HG03520 (cell line): Measurements from ENCODE around the gene GRID2IP.

Experiments
- ATAC-seq: cut with Tn5 transposase; IDR thresholded peaks from one replicate; pipeline ENCODE4 v1.9.1; 2021; ENCODE audit warnings: mild to moderate bottlenecking, moderate library complexity; ENCODE audit not compliant: unreplicated experiment

GRID2IP gene

DNA sequence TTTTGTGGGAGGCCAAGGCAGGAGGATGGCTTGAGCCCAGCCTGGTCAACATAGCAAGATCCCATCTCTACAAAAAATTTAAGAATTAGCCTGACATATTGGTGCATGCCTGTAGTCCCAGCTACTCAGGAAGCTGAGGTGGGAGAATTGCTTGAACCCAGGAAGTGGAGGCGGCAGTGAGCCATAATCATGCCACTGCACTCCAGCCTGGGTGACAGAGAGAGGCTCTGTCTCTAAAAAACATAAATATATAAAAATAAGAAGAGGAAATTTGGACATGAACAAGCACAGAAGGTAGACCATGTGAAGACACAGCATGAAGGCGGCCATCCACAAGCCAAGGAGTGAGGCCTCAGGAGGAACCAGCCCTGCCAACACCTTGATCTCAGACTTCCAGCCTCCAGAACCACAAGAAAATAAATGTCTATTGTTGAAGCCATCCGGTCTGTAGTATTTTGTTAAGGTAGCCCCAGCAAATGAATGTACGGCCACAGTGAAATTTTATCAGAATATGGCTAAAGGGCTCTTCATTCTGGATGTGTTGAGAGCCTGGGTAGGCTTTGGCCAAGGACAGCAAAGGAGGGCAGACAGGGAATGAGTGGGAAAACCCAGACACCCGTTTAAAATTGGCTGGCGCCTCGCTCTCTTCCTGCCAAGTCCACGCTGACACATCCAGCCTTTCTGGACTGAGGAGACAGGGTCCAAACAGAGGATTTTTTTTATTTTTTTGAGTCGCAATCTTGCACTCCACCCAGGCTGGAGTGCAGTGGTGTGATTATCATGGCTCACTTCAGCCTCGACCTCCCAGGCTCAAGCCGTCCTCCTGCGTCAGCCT, 12.9 kb upstream of the GRID2IP start:
- ATAC-seq: no peak

DNA sequence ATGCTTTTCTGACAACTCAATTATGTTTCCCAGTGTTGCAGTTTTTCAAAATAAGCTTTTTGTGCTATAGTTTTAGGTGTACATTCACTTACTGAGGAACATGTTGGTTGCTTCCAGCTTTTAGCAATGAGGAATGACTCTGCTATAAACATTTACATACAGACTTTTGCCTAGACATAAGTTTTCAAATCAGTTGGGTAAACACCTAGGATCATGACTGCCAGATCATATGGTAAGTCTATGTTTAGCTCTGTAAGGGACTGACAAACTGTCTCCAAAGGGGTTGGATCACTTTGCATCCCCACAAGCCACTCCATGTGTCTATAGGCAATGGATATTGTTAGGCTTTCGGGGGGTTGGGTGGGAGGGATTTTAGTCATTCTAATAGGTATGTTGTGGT, 10.8 kb upstream of the GRID2IP start:
- no peak for ATAC-seq

DNA sequence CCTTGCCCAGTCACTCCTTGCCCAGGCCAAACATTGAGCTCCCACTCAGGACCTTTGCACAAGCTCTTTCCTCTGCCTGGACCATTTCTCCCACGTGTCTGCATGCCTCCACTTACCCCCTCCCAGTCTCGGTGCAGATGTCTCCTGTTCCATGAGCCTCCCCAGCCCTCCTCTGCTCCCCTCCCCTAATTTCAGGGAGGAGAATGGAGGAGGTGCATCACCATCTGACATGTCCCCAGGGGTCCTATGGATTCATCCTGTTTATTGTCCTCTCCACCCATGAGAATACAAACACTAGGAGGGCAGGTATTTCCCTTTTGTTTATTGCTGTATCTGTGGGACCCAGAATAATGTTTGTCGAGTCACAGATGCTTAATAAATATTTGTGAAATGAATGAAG, 8.6 kb upstream of the GRID2IP start:
- ATAC-seq: no peak

DNA sequence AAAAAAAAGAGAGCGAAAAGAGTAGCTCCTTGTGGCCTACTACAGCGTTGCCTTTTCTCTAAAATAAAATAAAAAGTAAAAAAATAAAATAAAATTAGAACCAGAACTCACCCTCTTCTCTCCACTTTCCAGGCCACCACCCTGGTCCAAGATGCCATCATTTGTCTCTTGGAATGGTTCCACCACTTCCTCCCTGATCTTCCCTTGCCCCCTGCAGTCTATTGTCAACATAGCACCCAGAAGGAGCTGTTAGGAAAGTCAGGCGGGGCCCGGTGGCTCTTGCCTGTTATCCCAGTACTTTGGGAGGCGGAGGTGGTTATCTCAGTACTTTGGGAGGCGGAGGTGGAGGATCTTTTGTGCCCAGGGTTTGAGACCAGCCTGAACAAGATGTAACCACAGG, 7.6 kb upstream of the GRID2IP start:
- ATAC-seq: no peak

DNA sequence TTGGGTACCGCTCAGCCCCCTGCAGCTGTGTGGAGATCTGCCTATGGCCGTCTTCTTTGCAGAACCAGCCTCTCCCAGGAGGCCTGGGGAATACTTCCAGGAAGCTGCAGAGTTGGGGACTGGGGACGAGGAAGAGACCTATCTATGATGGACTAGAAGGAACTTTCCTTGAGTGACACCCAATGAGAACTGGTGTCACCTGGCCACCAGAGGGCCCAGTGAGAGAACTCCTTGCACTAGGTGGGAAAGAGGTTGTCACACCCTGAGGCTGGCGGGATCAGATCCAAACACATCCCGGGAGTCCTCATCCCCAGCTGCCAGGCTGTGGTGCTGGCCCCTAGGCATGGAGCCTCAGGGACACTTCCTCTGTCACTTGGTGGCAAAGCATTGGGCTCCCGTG, 4.9 kb upstream of the GRID2IP start:
- no peak for ATAC-seq

DNA sequence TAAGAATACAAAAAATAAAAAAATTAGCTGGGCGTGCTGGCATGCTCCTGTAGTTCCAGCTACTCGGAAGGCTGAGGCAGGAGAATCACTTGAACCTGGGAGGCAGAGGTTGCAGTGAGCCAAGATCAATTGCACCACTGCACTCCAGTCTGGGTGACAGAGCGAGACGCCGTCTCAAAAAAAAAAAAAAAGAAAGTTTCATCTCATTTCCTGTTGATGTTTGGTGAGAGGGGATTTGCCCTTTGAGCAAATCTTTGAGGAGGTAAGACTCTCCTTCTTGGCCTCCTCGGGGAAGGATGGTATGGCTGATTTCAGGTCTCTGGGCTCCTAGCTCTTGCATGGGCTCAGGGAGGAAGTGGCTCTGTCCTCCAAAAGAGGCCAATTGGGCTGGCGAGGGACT, 3.6 kb upstream of the GRID2IP start:
- ATAC-seq: no peak

DNA sequence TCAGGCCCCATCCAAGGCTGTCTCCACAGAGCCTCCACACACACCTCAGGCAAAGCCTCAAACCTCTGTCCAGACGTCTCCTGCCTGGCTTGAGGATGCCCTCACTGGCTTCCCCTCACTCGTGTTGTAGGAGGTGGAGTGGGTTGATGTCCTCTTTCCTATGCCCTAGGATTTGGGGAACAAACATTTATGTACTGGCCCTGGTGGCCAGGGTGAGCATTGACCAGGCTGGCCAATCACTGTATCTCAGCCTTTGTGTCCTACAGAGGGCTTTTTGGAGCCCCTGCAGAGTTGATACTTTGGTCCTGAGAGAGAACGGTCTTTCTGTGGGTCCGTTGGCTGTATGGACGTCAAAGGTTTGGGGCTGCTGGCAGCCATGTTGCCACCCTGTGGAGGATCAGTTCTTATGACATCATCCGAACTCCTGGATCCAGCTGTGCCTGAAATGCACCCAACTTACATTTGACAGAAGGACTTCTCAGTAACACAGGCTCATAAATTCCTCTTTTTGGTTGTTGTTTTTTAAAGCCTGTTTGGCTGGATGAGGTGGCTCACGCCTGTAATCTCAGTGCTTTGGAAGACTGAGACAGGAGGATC, 2.3 kb upstream of the GRID2IP start:
- ATAC-seq: no peak

DNA sequence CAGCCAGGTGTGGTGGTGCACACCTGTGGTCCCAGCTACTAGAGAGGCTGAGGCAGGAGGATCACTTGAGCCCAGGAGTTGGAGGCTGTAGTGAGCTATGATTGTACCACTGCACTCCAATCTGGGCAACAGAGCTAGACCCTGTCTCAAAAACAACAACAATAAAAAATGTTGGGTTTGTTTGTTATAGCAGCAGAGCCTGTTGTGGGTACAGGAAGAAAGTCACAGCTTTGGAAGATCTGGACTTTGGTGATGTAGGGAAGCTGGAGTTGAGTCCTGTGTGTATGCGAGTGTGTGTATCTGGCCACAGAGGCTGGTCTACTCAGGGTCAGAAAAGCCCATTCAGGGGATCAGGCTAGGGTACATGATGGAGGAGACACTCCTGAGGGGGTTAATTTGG, 3.9 kb downstream of the GRID2IP start:
- ATAC-seq: no peak

DNA sequence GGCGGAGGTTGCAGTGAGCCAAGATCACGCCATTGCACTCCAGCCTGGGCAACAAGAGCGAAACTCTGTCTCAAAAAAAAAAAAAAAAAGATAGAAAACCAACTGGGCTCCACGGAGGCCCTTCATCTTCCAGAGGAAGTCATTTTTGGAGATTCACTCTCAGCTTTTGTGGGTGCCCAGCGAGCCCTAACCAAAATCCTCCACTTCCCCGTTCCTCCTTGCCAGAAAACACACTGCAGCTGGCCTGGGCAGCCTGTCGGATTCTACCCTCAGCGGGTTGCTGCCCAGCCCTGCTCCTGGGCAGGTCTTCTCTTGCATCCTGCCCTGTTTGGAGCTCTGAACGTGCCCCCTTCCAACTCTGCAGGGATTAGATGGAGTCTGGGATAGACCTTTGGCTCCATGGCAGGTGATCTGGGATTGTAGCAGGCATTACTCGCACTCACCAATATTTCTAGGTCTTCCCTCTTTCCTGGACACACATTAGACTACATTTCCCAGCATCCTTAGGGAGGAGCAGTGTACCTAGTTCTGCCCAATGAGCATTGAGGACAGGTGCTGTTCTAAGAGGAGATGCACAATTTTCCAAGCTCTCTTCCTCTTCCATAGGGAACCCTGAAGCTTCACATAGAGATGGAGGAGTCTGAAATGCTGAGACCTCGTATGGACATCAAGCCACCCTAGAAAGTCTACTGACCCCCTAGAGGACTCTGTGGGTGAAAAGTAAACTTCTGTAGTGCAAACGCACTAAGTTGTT, 4.6 kb downstream of the GRID2IP start:
- no peak for ATAC-seq

DNA sequence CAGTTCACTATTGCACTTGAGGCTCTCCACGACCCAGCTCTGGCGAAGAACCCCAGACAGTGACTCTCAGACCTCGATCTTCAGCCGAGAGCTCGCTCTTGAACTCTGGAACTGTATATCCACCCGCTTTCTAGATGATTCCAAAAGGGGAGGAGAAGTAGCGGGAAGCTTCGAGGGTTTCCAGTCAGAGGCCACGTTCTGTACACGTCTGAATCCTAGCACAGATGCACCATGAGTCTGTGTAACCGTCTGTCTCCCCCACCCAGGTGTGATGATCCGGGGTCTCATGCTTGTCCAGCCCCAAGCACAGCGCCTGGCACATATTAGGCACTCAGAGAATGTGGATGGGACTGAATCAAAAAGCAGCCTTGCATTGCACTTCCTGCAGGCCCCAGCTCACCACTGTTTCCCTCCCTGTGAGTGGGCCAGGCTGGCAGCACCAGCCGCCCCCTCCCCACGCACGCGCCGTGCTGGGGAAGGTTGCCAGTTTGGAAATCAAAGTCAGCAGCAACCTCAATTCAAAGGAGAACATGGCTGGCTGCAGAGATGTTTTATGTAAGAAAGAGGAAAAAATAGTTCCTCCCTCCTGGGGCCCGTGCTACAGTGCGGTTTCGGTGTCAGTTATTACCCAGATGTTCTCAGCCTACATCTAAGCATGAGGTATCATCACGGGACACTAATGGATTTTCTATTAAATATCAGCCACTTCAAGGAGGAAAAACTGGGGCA, 5.7 kb downstream of the GRID2IP start:
- ATAC-seq: no peak

DNA sequence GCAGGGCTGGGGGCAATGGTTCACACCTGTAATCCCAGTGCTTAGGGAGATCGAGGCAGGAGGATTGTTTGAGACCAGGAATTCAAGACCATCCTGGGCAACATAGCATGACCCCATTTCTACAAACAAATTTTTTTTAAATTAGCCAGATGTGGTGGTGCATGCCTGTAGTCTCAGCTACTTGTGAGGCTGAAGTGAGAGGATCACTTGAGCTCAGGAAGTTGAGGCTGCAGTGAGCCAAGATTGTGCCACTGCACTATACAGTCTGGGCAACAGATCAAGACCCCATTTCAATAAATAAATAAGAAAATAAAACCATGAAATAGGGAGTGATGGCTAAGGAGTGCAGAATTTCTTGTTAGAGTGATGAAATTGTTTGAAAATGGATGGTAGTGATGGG, 8.9 kb downstream of the GRID2IP start:
- no peak for ATAC-seq

DNA sequence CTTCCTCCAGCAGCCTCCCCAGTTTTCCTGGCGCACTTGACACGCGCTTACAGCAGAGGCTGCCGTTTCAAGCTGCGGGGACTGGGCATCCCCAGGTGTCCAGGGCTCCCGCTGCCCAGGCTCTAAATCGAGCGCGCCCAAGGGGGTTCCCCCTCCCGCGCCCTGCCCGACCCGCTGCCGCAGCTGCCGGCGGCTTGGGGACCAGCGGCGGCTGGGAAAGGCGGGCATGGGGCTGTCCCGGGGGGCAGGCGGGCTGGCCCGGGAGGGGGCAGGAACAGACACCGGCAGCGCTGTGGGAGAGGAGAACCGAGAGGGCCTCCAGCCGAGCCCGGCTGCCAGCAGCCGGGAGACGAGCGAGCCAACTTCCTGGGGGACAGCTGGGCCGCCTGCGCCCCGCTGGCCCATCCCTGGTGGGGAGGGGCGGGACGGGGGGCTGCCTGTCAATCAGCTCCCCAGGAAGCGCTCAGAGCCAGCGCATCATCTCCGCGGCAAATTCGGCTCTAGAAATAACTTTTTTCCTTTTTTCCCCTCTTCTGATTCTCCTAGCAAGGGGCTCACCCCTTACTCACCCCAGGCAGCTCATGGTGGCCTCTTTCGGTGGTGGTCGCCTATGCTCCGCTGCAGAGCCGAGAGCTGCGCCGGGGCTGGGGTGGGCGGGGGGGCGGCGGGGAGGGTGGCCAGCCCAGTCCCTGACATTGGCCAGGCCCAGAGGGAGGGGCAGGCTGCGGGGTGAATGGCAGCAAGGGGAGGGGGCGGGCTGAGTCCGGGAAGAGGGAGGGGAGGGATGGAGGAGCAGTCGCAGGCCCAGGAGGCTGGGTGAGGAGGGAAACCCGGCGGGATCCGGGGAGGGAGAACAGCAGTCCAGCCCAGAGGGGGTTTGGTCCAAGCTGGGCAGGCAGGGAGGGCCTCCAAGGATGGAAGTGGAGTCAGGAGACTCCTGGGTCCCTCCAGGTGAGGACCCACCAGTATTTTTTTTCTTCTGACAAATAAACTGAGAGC, 14.7 kb downstream of the GRID2IP start:
- no peak for ATAC-seq

DNA sequence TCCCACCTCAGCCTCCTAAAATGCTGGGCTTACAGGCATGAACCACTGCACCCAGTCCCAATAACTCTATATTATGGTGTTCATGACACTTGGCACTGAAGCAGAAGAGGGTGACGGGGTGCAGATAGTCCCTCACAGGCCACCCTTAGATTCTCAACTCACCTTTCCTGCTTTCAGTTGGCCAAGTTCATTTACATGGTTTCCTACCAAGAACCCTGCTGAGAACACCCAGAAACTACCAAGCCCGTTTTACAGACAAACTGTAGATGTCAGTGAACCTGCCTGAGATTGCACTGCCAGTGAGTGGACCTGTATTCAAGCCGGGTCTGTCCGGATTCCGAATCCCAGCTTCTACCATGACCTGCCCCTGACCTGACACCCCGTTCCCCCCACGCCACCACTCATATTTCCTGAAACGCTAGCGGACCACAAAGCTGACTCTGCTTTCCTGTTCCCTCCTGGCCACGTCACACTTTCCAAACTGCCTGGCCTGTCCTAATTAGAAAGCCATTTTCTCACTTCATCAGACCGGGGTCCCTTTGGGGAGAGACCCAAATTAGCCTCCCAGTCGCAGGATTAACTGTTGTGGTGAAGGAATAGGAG, 17.3 kb downstream of the GRID2IP start:
- ATAC-seq: no peak

DNA sequence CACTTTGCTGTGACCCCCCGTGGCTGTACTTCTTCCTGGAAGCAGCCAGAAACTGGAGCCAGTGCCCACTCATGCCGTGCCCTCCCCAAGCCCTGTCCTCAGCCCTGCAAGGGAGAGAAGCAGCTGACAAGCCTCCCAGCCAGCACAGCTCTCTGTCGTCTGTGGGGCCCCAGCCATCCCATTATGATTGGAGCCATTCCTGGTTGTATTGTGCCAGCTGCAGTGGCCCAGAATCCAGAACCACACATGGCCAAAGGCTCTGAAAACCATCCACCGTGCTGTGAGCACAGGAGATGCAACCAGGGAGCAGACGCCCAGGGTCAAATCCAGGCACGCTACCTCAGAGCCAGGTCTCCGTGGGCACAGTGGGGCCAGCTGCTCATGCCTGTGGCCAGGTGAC, 18.7 kb downstream of the GRID2IP start:
- ATAC-seq: no peak

DNA sequence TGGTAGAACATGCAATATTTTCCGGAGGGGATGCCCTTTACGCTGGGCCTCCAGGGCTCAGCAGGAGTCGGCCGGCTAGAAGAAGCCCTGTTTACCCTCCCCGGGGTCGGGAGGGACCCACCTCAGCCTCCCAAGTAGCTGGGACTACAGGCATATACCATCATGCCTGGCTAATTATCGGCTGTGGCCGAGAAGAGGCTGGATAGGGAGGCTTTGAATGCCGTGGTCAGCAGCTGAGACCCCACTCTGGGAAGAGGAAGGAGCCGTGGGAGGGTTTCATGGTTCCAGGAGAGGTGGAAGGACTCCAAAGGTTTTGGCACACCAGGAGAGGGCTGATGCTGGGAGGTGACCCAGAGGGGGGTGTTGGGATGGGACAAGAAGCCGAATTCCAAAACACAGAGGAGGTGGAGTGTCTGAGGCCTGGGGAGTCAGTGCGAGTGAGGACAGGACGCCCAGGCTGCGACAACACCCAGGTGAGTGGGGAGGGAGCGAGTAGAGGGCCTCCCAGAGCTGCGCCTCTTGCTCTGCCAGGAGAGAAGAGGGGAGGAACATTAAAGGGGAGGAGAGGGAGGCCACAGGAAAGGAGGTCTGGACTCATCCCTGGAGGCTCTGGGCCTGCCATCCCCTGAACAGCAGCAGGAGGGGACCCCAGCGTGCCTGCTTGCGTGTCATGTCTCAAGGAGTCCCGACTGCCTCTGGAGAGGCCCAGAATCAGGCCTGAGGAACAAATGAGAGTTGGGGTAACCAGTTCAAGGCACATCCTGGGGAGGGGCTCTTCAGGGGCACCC, 19.6 kb downstream of the GRID2IP start:
- ATAC-seq: no peak

DNA sequence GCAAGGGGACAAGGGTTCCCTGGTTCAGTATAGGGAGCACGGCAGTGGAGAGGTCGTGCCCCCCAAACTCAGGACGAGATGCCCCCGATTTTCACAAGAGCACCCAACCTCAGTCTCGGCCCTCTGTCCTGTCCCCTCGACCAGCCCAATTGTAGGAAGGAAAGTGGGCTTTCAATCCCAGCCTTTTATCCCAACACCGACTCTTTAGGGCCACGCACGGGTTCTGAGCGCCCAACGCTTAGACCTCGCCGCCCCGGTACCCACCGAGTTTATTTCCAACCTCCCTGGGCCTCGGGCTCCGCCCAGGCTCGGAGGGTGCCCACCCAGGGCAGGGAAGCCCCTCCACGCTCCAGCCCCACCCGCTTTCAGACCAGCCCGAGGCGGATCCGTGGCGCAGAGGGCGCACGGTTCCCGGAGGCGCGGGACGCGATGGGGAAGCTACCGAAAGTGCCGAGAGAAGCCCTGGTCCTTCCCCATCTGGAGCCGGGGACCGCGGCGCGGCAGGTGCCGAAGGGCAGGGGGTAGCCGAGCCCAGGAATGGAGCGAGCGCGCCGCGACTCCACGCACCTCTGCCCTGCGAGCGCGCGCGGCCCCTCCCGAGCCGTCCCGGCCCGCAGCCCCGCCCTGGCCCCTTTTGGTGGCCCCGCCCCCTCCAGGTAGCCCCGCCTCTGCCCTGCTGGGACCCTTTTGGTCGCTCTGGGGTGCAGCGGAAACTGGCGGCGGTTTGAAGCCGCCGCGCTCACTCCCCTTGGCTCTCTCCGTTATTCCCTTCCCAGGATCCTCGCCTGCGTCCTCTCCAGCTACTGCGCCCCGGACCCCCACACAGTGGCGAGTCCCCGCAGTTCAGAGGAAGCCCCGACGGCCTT, 20.4 kb downstream of the GRID2IP start:
- peak; percentile 37 for ATAC-seq

DNA sequence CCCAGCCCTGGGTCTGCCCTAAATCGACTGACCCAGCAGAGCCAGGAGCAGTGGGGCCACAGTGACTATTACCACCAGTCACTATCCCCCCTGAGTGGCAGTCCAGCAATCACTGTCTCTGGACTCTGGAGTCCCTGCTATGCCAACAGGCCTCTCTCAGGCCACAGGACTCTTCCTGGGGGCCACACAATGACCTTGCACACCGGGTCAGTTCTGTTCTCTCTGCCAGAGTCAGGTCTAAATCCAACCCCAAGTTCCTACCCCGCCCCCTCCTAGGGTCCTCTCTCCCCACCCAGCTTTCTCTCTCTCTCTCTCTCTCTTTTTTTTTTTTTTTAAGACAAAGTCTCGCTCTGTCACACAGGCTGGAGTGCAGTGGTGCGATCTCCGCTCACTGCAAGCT, 21.6 kb downstream of the GRID2IP start:
- no peak for ATAC-seq
